ENCODE measurements around the gene MCTP2.
"Not testable (repeated sequence)": the region's sequence is repeated elsewhere in the genome, so short reads cannot be mapped to it uniquely, and the experiment has no call there.

Gene MCTP2

DNA sequence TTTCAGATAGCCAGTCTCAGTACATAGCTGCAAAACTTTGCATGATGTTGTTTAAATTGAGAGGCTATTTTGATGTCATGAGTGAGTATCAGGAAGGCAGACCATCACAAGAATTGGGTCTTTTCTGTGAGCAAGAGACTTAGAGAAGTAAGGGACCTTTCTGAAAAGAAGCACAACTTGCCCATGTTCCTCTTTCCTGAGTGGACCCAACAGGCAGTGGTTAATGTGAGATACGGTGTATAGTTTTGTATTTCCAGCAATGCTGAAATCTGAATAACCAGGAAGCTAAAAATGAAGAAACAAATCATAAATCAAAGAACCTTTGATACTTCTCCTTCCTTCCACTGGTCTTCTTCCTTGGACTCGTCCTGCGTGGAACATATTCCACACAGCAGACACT is 25.1 kb downstream of the MCTP2 start:
- no peaks in the 10 kb centered on the region for H3K36me3 ChIP-seq (ENCODE audit: insufficient read depth, insufficient read length, low read length)
- no peak overlapping the region for H3K4me3 ChIP-seq (ENCODE audit: insufficient read length, low read depth)
- DNase-seq (ENCODE audit: low read depth, low spot score): no peak
- no peaks in the 10 kb centered on the region for H3K27me3 ChIP-seq (ENCODE audit: insufficient read depth, insufficient read length)
- no peaks in the 10 kb centered on the region for H3K9me3 ChIP-seq (ENCODE audit: insufficient read depth, low read length)
- H3K4me1 ChIP-seq (ENCODE audit: insufficient read depth, insufficient read length): no peaks in the 10 kb centered on the region
- TF ChIP-seq SUZ12 (IDR thresholded peaks at IDR 0.05; ENCODE audit: extremely low read depth, insufficient read depth, insufficient read length): no peak
- no peak for TF ChIP-seq YY1 (IDR thresholded peaks at IDR 0.05; ENCODE audit: insufficient read depth, insufficient read length)
- TF ChIP-seq ZNF274 (IDR thresholded peaks at IDR 0.05; ENCODE audit: low read depth, low read length): no peak
- H3K9ac ChIP-seq (ENCODE audit: insufficient read length, low read depth): no peak overlapping the region

DNA sequence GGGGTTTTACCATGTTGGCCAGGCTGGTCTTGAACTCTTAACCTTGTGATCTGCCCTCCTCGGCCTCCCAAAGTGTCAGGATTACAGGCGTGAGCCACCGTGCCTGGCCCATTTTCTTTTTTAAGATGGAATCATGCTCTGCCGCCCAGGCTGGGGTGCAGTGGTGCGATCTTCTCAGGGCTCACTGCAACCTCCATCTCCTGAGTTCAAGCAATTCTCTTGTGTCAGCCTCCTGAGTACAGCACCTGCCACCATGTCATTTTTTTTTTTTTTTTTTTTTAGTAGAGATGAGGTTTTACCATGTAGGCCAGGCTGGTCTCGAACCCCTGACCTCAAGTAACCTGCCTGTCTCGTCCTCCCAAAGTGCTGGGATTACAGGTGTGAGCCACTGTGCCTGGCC is 26.4 kb downstream of the MCTP2 start:
- DNase-seq (ENCODE audit: low read depth, low spot score); H3K4me3 ChIP-seq (ENCODE audit: insufficient read length, low read depth); H3K9ac ChIP-seq (ENCODE audit: insufficient read length, low read depth): not testable (repeated sequence)

DNA sequence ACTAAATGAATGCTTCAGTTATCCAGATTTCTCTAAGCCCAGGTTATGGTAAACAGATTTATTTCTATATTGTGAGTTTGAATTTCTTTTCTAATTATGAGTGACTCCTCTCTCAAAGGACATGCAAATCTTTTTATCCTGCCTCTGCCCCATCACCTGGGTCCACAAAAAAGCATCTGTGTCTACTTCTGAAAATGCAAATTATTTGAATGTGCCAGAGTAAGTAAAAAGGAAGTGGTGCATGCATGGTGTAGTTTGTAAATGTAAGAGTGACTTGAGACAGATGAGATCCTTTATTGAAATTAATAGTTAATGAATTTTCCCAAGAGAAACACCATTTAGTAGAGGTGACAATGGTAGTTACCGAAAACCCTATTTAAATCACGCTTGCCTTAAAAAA is 26.9 kb downstream of the MCTP2 start:
- TF ChIP-seq YY1 (IDR thresholded peaks at IDR 0.05; ENCODE audit: insufficient read depth, insufficient read length) (no peak), ZNF274 (IDR thresholded peaks at IDR 0.05; ENCODE audit: low read depth, low read length) (no peak), SUZ12 (IDR thresholded peaks at IDR 0.05; ENCODE audit: extremely low read depth, insufficient read depth, insufficient read length) (no peak)
- H3K4me3 ChIP-seq (ENCODE audit: insufficient read length, low read depth): no peak overlapping the region
- no peak overlapping the region for H3K9ac ChIP-seq (ENCODE audit: insufficient read length, low read depth)
- no peaks in the 10 kb centered on the region for H3K36me3 ChIP-seq (ENCODE audit: insufficient read depth, insufficient read length, low read length)
- no peaks in the 10 kb centered on the region for H3K9me3 ChIP-seq (ENCODE audit: insufficient read depth, low read length)
- no peaks in the 10 kb centered on the region for H3K4me1 ChIP-seq (ENCODE audit: insufficient read depth, insufficient read length)
- no peaks in the 10 kb centered on the region for H3K27me3 ChIP-seq (ENCODE audit: insufficient read depth, insufficient read length)
- no peak for DNase-seq (ENCODE audit: low read depth, low spot score)

More for the DNA sequence above, 26.4 kb downstream of the MCTP2 start:
- H3K36me3 ChIP-seq (ENCODE audit: insufficient read depth, insufficient read length, low read length); H3K9me3 ChIP-seq (ENCODE audit: insufficient read depth, low read length); H3K4me1 ChIP-seq (ENCODE audit: insufficient read depth, insufficient read length); H3K27me3 ChIP-seq (ENCODE audit: insufficient read depth, insufficient read length): not testable (repeated sequence)

DNA sequence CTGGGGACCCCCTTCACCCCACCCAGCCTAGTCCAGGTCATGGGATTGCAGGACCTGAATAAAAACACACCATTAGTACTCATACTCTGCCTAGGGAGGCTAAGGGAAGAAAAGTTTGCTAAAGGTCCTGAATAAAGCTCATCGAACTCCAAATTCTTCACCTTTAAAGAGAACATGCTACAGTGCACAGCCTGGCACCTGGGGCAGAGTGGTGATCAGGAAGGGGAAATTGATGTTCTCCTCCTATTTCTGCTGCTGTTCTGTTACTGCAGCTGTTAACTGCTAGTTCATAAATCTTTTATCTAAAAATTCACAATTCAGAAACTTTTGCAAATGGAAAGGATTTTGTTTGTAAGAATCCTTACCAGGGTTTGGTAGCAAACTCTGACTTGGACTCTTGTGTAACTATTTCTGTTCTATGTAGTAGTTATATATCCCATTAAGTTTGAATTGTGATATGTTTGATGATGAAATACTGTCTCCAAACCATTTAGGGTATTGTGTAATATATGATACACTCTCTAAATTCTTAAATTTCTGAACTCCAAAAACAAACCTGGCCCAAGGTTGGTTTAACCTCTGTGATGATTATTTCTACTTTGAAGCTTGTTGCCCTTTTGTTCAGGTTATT is 27.9 kb downstream of the MCTP2 start:
- DNase-seq (ENCODE audit: low read depth, low spot score): no peak
- TF ChIP-seq SUZ12 (IDR thresholded peaks at IDR 0.05; ENCODE audit: extremely low read depth, insufficient read depth, insufficient read length): no peak
- no peak for TF ChIP-seq ZNF274 (IDR thresholded peaks at IDR 0.05; ENCODE audit: low read depth, low read length)
- no peak for TF ChIP-seq YY1 (IDR thresholded peaks at IDR 0.05; ENCODE audit: insufficient read depth, insufficient read length)
- Histone ChIP-seq H3K4me1 (ENCODE audit: insufficient read depth, insufficient read length) (no peaks in the 10 kb centered on the region), H3K27me3 (ENCODE audit: insufficient read depth, insufficient read length) (no peaks in the 10 kb centered on the region), H3K36me3 (ENCODE audit: insufficient read depth, insufficient read length, low read length) (no peaks in the 10 kb centered on the region), H3K4me3 (ENCODE audit: insufficient read length, low read depth) (no peak overlapping the region), H3K9me3 (ENCODE audit: insufficient read depth, low read length) (no peaks in the 10 kb centered on the region), H3K9ac (ENCODE audit: insufficient read length, low read depth) (no peak overlapping the region)

GRCh38 chr15:94259863-94260262 is 28.5 kb downstream of the MCTP2 start:
- H3K36me3 ChIP-seq (ENCODE audit: insufficient read depth, insufficient read length, low read length): no peaks in the 10 kb centered on the region
- no peaks in the 10 kb centered on the region for H3K9me3 ChIP-seq (ENCODE audit: insufficient read depth, low read length)
- H3K9ac ChIP-seq (ENCODE audit: insufficient read length, low read depth): no peak overlapping the region
- no peaks in the 10 kb centered on the region for H3K27me3 ChIP-seq (ENCODE audit: insufficient read depth, insufficient read length)
- H3K4me3 ChIP-seq (ENCODE audit: insufficient read length, low read depth): no peak overlapping the region
- DNase-seq (ENCODE audit: low read depth, low spot score): no peak
- H3K4me1 ChIP-seq (ENCODE audit: insufficient read depth, insufficient read length): no peaks in the 10 kb centered on the region
- no peak for TF ChIP-seq ZNF274 (IDR thresholded peaks at IDR 0.05; ENCODE audit: low read depth, low read length)
- no peak for TF ChIP-seq YY1 (IDR thresholded peaks at IDR 0.05; ENCODE audit: insufficient read depth, insufficient read length)
- TF ChIP-seq SUZ12 (IDR thresholded peaks at IDR 0.05; ENCODE audit: extremely low read depth, insufficient read depth, insufficient read length): no peak

GRCh38 chr15:94262201-94262600 is 30.8 kb downstream of the MCTP2 start:
- H3K36me3 ChIP-seq (ENCODE audit: insufficient read depth, insufficient read length, low read length): no peaks in the 10 kb centered on the region
- DNase-seq (ENCODE audit: low read depth, low spot score): no peak
- no peaks in the 10 kb centered on the region for H3K27me3 ChIP-seq (ENCODE audit: insufficient read depth, insufficient read length)
- no peak for TF ChIP-seq SUZ12 (IDR thresholded peaks at IDR 0.05; ENCODE audit: extremely low read depth, insufficient read depth, insufficient read length)
- TF ChIP-seq YY1 (IDR thresholded peaks at IDR 0.05; ENCODE audit: insufficient read depth, insufficient read length): no peak
- no peak for TF ChIP-seq ZNF274 (IDR thresholded peaks at IDR 0.05; ENCODE audit: low read depth, low read length)
- no peak overlapping the region for H3K9ac ChIP-seq (ENCODE audit: insufficient read length, low read depth)
- H3K9me3 ChIP-seq (ENCODE audit: insufficient read depth, low read length): no peaks in the 10 kb centered on the region
- no peaks in the 10 kb centered on the region for H3K4me1 ChIP-seq (ENCODE audit: insufficient read depth, insufficient read length)
- no peak overlapping the region for H3K4me3 ChIP-seq (ENCODE audit: insufficient read length, low read depth)

GRCh38 chr15:94263341-94264273 is 32.2 kb downstream of the MCTP2 start:
- H3K4me3 ChIP-seq (ENCODE audit: insufficient read length, low read depth): no peak overlapping the region
- H3K4me1 ChIP-seq (ENCODE audit: insufficient read depth, insufficient read length): no peaks in the 10 kb centered on the region
- H3K9ac ChIP-seq (ENCODE audit: insufficient read length, low read depth): no peak overlapping the region
- H3K36me3 ChIP-seq (ENCODE audit: insufficient read depth, insufficient read length, low read length): no peaks in the 10 kb centered on the region
- DNase-seq (ENCODE audit: low read depth, low spot score): no peak
- no peaks in the 10 kb centered on the region for H3K27me3 ChIP-seq (ENCODE audit: insufficient read depth, insufficient read length)
- no peak for TF ChIP-seq SUZ12 (IDR thresholded peaks at IDR 0.05; ENCODE audit: extremely low read depth, insufficient read depth, insufficient read length)
- TF ChIP-seq ZNF274 (IDR thresholded peaks at IDR 0.05; ENCODE audit: low read depth, low read length): no peak
- TF ChIP-seq YY1 (IDR thresholded peaks at IDR 0.05; ENCODE audit: insufficient read depth, insufficient read length): no peak
- no peaks in the 10 kb centered on the region for H3K9me3 ChIP-seq (ENCODE audit: insufficient read depth, low read length)
